Measurements from ENCODE around the gene NIPBL.

DNA sequence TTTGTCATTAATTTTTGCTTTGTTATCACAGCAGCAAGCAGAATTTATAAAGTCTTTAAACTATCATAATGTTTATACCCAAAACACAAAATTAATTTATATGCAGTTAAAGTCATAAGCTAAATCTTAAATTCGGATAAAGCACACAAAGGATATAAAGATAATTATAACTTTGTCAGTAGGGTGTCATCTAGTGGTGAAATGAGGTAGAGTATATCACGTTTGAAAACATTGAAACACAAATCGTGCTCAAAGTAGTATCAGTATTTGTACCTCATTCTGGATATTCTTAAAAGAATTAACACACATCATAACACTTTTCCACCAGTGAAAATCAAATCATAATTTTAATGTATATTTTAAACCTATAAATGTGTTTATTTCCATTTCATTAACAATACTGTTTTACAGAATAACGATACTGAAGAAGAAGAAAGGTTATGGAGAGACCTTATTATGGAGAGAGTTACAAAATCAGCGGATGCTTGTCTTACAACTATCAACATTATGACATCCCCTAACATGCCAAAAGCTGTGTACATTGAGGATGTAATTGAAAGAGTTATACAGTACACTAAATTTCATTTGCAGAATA lies 129.5 kb downstream of the NIPBL start:
- TF ChIP-seq, protein P1, sequence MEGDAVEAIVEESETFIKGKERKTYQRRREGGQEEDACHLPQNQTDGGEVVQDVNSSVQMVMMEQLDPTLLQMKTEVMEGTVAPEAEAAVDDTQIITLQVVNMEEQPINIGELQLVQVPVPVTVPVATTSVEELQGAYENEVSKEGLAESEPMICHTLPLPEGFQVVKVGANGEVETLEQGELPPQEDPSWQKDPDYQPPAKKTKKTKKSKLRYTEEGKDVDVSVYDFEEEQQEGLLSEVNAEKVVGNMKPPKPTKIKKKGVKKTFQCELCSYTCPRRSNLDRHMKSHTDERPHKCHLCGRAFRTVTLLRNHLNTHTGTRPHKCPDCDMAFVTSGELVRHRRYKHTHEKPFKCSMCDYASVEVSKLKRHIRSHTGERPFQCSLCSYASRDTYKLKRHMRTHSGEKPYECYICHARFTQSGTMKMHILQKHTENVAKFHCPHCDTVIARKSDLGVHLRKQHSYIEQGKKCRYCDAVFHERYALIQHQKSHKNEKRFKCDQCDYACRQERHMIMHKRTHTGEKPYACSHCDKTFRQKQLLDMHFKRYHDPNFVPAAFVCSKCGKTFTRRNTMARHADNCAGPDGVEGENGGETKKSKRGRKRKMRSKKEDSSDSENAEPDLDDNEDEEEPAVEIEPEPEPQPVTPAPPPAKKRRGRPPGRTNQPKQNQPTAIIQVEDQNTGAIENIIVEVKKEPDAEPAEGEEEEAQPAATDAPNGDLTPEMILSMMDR (IDR thresholded peaks at IDR 0.05), result peak; percentile 32 to 63 (median 62)
- TF ChIP-seq POLR2AphosphoS5 (IDR thresholded peaks at IDR 0.05), result no peak

All from breast epithelium (tissue), 3 donors.